Neural progenitor cell (in vitro differentiated cells): Measurements from ENCODE around the gene CAD.

ENCODE experiments used
- EZH2 ChIP-seq: fragments of 200-600 bp; sonication (generic); IDR thresholded peaks from 2 replicates; pipeline ENCODE4 v1.6.1; 2017; ENCODE audit warnings: antibody characterized with exemption, mild to moderate bottlenecking, moderate library complexity
- TF ChIP-seq, protein P1 (sequence below): fragments of 200-600 bp; sonication (generic); IDR thresholded peaks from 2 replicates; pipeline ENCODE4 v1.5.1; 2017; ENCODE audit warnings: antibody characterized with exemption, mild to moderate bottlenecking

- TF ChIP-seq, protein P1, sequence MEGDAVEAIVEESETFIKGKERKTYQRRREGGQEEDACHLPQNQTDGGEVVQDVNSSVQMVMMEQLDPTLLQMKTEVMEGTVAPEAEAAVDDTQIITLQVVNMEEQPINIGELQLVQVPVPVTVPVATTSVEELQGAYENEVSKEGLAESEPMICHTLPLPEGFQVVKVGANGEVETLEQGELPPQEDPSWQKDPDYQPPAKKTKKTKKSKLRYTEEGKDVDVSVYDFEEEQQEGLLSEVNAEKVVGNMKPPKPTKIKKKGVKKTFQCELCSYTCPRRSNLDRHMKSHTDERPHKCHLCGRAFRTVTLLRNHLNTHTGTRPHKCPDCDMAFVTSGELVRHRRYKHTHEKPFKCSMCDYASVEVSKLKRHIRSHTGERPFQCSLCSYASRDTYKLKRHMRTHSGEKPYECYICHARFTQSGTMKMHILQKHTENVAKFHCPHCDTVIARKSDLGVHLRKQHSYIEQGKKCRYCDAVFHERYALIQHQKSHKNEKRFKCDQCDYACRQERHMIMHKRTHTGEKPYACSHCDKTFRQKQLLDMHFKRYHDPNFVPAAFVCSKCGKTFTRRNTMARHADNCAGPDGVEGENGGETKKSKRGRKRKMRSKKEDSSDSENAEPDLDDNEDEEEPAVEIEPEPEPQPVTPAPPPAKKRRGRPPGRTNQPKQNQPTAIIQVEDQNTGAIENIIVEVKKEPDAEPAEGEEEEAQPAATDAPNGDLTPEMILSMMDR: no peak
- no peak for TF ChIP-seq EZH2
Observed at GRCh38 chr2:27282892-27283291, 65.7 kb downstream of the CAD start.
